Measurements from ENCODE around the gene NCOA1.
A peak's percentile ranks its signal among the peaks of the same experiment; 100 is the strongest.
"Not testable (repeated sequence)": the region's sequence is repeated elsewhere in the genome, so short reads cannot be mapped to it uniquely, and the experiment has no call there.

Gene NCOA1

DNA sequence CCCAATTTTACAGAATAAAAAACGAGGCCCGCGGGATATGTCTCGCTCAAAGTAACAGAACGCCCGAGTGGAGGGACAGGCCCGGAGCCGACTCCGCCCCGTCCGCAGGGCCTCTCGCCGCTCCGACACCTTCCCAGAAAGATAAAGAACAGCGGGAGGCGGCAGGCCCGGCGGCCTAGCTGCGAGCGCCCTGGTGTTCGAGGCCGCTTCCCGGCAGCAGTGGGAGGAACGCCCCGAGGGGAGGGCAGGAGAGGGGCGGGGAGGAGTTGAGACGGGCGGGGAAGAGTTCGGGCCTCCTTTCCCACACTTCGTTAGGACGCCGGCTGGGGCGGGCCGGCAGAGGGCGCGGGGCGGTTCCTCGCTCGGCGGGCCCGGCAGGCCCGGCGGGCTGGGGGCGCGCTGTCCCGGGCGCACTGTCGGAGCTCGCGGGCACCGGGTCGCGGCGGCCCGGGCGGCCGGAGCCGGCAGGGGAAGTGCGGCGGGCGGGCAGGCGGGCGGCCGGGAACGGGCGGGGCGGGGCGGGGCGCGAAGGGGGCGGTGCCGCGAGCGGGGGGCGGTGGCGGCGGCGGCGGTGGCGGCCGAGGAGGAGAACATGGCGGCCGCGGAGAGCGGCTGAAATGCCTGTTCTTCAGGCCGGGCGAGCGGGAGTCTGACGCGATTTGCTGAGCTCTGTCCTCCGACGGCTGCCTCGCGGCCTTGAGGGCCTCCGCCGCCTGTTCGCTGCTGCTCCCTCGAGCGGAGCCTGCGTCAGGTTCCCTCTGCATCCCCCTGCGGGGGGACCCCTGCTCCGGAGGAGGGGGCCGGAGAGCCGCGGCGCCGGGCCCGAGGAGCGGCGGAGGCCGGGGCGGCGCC lies at the start of gene NCOA1:
TSS of gene NCOA1 (plus strand) at position 565 of the 852 bp plus-strand sequence. CDS start 167,424 bp downstream, outside the sequence.
- DNase-seq (ENCODE audit: low read depth in 2 of 2): peak; percentile 83 to 85

GRCh38 chr2:24448797-24449196 lies 42.3 kb upstream of the NCOA1 start:
- no peak for DNase-seq (ENCODE audit: low read depth in 2 of 2)

DNA sequence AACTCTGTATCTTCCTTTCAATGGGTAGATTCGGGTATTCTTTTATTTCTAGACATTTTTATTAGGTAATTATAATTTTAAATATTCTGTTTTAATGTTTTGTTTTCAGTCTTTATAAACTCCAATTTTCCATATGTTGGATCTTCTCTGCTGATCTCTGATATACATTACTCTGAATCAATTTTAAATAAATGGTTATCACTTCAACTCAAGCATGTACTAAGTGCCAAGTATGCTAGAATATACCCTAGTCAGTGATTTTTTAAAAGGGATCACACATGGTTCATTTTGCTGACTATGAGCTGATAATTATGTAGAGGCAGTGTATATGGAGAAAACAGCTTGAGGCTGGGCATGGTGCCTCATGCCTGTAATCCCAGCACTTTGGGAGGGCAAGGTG lies 41.7 kb upstream of the NCOA1 start:
- no peak for DNase-seq (ENCODE audit: low read depth in 2 of 2)

DNA sequence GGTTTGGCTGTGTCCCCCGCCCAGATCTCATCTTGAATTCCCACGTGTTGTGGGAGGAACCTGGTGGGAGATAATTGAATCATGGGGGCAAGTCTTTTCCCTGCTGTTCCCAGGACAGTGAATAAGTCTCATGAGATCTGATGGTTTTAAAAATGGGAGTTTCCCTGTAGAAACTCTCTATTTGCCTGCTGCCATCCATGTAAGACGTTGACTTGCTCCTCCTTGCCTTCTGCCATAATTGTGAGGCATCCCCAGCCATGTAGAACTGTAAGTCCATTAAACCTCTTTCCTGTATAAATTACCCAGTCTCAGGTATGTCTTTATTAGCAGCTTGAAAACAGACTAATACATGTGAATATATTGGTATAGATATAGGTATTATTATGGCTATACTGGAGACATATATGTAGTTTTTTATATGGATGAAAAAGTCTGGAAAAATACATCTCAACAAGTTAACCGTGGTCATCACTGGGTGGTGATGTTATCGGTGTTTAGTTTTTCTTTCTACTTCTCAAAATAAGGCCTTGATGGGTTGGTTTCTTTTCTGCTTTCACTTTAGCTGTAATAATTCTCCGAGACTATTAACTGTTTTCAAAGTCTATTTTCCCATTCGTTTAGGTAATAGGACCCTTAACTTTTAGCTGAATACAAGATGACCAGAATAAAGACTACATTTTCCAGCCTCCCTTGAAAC lies 39.1 kb upstream of the NCOA1 start:
- no peak for DNase-seq (ENCODE audit: low read depth in 2 of 2)

DNA sequence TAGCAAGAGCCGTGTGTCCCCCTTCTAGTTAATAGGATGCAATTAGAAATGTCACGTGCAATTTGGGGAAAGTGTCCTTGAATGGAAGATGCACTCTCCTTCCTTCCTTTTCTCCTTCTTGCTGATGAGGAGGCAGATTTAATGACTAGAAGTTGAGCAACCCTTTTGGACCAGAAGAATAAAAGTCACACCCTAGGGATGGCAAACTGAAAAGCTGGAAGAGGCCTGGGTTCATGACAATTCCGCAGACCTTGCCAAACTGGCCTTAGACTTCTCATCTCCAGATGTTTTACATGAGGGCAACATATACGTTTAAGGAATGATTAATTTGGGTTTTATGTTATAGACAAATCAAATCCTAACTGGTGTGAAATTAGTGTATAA lies 38.6 kb upstream of the NCOA1 start:
- DNase-seq (ENCODE audit: low read depth in 2 of 2): no peak

GRCh38 chr2:24453379-24454073 lies 37.5 kb upstream of the NCOA1 start:
- DNase-seq (ENCODE audit: low read depth in 2 of 2): no peak

DNA sequence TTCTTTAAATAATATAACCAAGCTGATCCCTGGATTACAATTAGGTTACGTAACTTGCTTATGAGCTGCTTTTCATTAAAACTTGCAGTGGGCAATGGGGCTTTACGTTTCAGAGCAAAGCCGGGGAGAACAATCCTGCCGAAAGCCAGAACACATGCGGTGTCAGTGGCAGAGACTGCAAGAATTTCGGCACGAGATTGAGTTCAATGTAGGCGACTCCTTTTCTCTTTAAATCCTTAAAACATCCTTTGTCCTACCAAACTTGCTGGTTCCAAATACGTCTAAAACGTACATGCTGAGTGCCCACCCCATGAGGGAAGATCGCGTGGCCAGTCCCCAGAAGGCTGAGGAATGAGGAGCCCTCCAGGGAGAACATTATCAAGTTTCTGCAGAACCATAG lies 36.8 kb upstream of the NCOA1 start:
- no peak for DNase-seq (ENCODE audit: low read depth in 2 of 2)

GRCh38 chr2:24456599-24457556 lies 34.2 kb upstream of the NCOA1 start:
- DNase-seq (ENCODE audit: low read depth in 2 of 2): no peak

DNA sequence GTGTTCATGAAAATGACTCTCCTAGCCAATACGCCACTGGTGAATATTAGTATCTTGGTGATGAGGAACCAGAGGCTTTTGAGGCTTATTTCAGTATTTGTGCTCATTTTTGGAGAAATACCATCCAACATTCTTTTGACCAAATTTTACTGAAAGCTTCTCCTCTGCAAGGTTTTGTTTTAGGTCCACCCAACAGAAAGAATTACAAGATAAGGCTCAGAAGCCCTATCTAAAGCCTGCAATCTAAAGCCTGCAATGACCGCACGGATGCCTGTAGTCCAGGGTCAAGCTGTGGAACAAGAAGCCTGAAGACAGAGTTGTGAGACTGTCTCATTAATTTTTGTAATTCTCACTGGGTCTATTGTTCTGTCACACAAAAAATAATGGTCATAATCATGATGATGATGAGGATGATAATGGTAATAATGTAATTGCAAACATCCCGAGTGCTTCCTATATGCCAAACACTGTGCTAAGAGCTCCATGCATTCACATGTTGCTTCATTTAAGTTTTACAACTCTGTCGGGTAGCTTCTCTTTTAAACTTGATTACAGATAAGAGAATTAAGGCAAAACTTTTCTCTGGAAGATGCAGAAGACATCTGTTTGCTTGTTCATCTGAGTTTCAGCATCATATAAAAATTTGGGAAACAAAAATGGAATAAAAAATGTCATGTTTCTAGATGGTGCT lies 33.2 kb upstream of the NCOA1 start:
- DNase-seq (ENCODE audit: low read depth in 2 of 2): no peak

GRCh38 chr2:24459224-24460161 lies 31.6 kb upstream of the NCOA1 start:
- DNase-seq (ENCODE audit: low read depth in 2 of 2): no peak

- no peak for DNase-seq (ENCODE audit: low read depth in 2 of 2)
Measured at GRCh38 chr2:24461685-24462084, 29.4 kb upstream of the NCOA1 start.

GRCh38 chr2:24463271-24463670 lies 27.8 kb upstream of the NCOA1 start:
- DNase-seq (ENCODE audit: low read depth in 2 of 2): no peak

- DNase-seq (ENCODE audit: low read depth in 2 of 2): no peak
Measured at GRCh38 chr2:24466871-24467870, 23.9 kb upstream of the NCOA1 start.

DNA sequence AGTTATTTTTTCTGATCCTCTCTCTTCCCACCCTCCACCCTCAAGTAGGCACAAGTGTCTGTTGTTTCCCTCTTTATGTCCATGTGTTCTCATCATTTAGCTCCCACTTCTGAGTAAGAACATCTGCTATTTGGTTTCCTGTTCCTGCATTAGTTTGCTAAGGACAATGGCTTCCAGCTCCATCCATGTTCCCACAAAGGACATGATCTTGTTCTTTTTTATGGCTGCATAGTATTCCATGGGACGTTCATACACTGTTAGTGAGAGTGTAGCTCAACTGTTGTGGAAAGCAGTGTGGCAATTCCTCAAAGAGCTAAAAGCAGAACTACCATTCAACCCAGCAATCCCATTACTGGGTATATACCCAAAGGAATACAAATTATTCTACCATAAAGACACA lies 22.6 kb upstream of the NCOA1 start:
- not testable (repeated sequence) for DNase-seq (ENCODE audit: low read depth in 2 of 2)

- DNase-seq (ENCODE audit: low read depth in 2 of 2): no peak
Measured at GRCh38 chr2:24469148-24469650, 21.9 kb upstream of the NCOA1 start.

- DNase-seq (ENCODE audit: low read depth in 2 of 2): no peak
Measured at GRCh38 chr2:24471662-24472061, 19.4 kb upstream of the NCOA1 start.

GRCh38 chr2:24472416-24472815 lies 18.6 kb upstream of the NCOA1 start:
- no peak for DNase-seq (ENCODE audit: low read depth in 2 of 2)

DNA sequence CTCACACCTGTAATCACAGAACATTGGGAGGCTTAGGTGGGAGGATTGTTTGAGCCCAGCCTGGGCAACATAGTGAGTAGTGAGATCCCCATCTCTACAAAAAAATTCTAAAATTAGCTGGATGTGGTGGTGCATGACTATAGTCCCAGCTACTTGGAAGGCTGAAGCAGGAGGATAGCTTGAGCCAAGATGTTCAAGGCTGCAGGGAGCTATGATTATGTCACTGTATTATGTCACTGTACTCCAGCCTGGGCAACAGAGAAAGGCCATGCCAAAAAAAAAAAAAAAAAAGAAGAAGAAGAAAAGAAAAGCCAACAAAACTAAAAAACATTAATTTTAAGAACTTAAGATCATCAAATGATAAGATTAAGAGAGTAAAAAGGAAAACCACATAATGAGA lies 17.4 kb upstream of the NCOA1 start:
- no peak for DNase-seq (ENCODE audit: low read depth in 2 of 2)

Data from stimulated activated CD4-positive, alpha-beta T cell treated with anti-CD3 and anti-CD28 coated beads, Interleukin-1b, Interleukin-23, amount 100 ng/mL, for 4 hours (primary cell).